ENCODE results near the gene KIF4B.

The KIF4B gene

GRCh38 chr5:155056644-155057269, 43.2 kb downstream of the KIF4B start:
- DNase-seq = no peak

- no peak for DNase-seq
These were observed 44.1 kb downstream of the KIF4B start for GRCh38 chr5:155057626-155058025.

GRCh38 chr5:155064580-155064979, 51.0 kb downstream of the KIF4B start:
- no peak for DNase-seq

- no peak for DNase-seq
These were observed 53.5 kb downstream of the KIF4B start for GRCh38 chr5:155066886-155067595.

Data from CD4-positive, alpha-beta T cell treated with Interleukin-4 for 1 hour (primary cell).